Fibroblast of skin of right quadriceps (primary cell): ENCODE results near the gene KIAA1210.

Experiments used
- DNase-seq: peaks from one replicate; pipeline ENCODE4 v3.0.0-alpha.2; 2013

The KIAA1210 gene

DNA sequence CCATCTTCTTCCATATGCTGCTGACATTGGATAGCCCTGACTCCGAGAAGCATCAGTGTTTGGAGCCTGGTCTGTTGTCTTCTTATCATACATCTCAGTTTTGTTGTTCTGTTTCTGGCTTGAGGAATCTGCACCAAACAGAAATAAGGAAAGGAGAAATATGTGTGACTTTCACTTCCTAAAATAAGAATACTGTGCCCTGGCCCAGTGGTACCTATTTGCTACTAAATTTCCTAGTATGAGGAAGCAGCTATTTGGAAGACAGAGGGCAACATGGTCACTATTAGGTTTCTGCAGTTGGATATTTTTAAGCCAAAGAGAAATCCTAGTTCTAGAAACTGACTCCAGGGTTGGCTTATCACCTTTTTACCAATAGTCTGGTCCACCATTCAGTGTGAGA, 38.0 kb downstream of the KIAA1210 start:
- DNase-seq: no peak

DNA sequence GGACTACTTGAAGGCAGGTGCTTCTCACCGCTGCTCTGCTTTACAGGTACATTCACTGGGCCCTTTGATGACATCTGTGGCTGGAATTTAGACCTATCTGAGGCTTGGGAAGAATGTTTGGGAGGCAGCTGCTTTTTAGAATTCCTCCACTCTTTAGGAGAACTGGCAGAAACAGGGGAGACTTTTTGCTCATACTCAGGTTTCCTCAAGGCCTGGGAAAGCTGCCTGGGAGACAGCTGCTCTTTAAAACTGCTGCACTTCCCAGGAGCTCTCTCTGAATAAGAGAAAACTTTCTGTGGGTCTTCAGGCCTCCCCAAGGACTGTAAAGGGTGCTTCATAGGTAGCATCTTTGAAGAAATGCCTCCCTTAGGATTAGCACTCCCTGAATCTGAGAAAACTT, 40.5 kb downstream of the KIAA1210 start:
- no peak for DNase-seq

- no peak for DNase-seq
These were observed 42.8 kb downstream of the KIAA1210 start for GRCh38 chrX:119084766-119085165.

- DNase-seq: no peak
These were observed 45.3 kb downstream of the KIAA1210 start for GRCh38 chrX:119082278-119082677.

DNA sequence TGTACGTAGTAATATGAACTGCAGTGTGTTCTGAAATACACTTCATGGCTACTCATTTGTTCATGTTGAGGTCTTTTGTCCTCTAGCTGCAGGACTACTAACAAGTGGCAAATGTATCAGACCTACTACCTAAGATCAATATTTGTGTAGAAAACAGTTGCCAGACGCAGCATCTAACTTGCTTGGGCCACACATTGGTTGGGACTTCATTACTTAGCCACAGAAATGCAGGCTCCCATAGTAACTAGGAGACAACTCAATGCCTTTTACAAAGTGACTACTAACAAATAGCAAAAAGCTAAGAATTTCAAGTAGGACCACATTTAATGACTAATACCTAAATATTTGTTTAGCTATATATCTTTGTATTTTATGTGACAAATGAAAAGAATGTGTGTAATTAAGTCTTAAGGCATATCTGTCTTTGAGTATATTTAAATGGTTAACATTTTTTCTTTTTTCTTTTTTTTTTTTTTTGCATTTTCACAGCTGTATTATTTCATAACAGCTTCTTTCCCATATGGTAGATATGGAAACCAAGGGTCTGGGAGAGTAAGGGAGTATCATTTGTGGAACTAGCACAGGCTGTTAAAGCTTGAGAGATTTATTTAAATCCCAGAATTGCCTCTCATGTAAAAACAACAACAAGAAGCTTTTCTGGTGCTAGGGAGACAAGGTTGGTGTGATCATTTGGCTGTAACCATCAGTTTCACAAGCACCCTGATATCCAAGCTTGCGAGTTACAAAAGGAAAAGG, 52.2 kb downstream of the KIAA1210 start:
- DNase-seq: no peak

GRCh38 chrX:119073911-119074310, 53.7 kb downstream of the KIAA1210 start:
- DNase-seq: no peak

DNA sequence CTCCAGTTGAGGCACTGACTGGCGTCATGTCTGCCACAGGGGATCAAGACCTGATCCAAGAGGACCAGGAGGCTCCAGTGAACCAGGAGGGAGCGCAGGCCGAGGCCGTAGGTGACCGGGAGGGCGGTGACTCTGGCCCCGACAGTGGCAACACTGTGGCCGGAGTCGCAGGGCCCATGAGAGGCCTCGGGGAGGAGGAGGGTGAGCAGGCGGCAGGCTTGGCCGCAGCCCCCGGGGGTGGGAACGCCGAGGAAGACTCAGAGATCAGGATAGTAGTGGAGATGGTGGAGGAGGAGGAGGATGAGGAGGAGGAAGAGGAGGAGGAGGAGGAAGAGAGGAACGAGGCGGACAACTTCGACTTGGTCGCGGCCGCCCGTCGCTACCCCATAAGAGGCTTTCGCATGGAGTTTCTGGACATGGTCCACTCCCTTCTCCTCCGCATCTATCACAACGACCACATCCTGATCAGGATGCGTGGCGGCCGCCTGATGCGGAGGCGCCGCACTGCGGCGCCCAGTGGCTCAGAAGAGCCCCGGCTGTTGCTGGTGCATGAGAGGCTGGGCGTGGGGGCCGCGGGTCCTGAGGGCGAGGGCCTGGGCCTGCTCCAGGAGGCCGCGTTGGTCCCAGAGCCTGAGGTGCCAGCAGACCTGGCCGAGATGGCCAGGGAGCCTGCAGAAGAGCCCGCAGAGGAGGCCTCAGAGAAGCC, 54.3 kb downstream of the KIAA1210 start:
- DNase-seq: no peak

- no peak for DNase-seq
These were observed 54.9 kb downstream of the KIAA1210 start, which contains the start of gene CT47C1 for GRCh38 chrX:119072744-119073143. Gene CT47C1 (plus strand): TSS chrX:119072993. CDS start chrX:119073226, 233 bp downstream.

DNA sequence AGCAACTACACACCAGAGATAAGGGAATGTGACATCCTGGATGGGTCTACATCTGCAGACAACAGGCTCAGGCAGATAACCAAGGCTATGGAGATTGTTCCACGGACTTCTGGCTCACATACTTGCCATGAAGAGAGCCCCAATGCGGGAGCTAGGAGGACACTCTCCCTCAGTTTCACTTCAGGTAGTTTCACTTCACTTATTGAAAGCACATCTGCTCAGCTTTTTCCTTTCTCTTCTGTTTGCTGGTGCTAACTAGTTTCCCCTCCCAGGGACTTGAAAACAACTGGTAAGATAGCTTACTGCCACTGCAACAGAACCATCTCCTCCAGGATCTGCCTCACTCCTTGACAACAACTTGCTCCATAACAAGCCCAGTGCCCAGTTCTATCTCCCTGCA, 56.2 kb downstream of the KIAA1210 start:
- DNase-seq: no peak

DNA sequence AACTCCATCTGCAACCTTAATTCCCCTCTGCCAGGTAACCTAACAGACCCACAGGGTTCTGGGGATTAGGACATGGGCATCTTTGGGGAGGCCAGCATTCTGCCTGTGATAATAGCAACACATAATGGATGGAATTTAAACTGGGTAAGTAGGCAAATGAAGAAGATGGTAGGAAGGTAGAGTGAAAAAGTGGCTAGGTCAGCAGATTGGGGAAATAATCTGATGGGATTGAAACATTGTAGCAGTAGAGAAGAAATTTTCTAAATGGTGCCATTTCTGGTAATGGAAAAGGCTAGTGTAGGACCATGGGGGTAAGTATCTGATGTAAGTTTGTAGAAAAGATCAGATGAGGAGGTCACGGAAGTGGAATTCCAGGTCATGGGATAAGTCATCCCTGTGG, 57.9 kb downstream of the KIAA1210 start:
- no peak for DNase-seq

- DNase-seq: no peak
These were observed 58.5 kb downstream of the KIAA1210 start for GRCh38 chrX:119069128-119069527.

DNA sequence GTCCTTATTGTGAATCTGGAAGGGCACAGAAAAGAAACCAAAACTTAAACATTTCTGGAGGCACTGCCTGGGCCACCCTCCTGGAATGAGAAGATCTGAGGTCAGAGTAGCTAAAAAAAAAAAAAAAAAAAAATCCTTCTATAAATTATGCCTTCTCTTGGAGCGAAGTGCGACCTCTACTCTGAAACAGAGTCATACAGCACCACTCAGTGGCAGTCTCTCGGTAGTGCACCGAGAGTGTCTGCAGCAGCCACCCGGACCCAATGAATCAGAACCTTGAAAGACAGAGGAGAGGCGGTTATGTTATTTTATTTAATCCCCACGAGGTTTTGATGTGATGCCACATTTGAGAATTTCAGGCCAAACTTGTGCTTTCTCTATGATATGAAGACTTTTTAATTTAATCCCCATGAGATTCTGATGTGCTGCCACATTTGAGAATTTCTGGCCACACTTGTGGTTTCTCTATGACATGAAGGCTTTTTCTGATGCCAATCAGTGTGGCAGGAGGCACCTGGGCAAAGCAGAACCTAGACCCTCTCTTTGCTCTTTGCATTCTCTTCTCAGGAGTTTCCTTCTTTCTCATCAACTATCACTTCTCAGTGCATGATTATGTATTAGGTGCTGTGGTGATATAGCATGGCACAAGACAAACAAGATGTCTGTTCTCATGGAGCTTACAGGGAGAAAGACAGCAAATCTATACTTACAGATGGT, 60.4 kb downstream of the KIAA1210 start:
- DNase-seq: peak; percentile 24

DNA sequence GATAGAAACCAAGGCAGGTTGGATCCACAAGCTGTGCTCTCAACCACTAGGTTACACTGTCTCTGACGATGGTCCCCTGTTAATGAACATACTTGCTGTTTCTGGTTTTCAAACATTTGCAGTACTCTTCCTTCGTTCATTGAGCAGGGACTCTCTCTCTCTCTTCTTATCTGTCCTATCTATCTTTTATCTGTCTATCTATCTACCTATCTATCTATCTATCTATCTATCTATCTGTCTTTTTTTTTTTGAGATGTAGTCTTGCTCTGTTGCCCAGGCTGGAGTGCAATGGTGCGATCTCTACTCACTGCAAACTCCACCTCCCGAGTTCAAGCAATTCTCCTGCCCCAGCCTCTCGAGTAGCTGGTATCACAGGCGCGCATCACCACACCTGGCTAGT, 64.2 kb downstream of the KIAA1210 start:
- no peak for DNase-seq

DNA sequence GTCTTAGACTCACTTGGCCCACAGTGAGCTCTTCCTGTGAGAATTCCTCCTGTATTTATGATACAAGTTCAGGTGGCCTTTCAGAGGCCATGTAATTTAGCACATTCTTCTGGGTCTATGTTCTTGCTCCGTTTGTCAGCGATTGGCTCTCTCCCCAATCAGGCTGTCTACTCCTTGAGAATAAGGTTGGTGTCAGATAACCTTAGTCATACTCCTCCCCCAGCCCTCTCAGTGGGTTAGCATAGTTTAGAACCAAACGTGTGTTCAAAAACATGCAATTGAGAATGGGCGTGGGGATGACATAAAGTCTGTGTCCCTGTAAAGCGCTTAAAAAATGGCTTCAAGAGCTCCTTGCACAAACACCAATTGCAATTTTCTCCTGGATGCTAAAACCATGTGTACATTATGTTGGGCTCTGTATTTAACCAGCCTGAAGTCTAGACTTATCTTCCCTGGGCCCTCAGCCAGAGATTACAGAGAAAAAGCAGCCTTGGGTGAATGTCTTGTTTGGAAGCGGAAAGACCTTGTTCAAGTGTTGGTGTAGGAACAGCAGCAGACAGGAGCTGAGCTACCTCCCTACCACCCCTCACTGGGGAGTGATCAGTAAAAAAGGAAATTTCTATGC, 64.8 kb downstream of the KIAA1210 start:
- DNase-seq: peak; percentile 21

DNA sequence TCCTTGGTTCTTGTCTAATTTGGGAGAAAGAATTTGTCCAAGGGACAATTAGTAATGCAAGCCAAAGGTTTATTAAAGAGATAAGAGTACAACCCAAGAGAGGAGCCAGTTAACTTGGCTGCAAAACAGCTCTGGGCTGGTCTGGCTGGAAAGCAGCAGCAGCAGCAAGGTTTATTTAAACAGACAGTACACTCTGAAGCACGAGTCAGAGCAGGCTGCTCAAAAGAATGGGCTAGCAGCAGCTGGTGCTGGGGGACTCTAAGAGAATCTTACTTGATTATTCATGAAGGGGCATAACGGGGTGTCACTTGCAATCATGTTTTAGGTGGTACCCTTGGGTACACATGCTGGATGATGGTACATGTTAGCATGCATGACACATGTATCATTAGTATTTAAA, 71.9 kb downstream of the KIAA1210 start:
- DNase-seq: no peak

GRCh38 chrX:119045884-119046283, 81.7 kb downstream of the KIAA1210 start:
- DNase-seq: no peak

DNA sequence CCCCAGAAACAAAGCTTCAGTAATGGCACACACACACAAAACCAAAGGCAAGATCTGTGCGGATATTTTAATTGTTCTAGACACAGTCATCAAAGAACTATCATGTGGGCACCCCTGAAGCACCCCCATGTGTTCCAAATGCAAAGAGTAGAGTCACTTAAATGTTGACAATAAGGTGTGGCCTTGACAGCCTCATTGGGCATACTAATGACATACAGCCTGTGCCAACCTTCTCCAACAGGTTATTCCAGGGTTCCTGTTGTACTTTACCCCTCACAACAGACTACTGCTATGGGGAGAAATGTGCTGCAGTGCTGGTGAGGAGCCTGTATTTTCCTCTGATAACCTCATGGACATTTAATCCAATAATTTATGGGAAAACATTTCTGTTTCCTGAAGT, 84.6 kb downstream of the KIAA1210 start:
- no peak for DNase-seq

GRCh38 chrX:119042040-119042439, 85.6 kb downstream of the KIAA1210 start:
- DNase-seq: no peak

- DNase-seq: peak; percentile 26
These were observed 86.4 kb downstream of the KIAA1210 start for GRCh38 chrX:119041175-119041574.

GRCh38 chrX:119040432-119040831, 87.2 kb downstream of the KIAA1210 start:
- no peak for DNase-seq

DNA sequence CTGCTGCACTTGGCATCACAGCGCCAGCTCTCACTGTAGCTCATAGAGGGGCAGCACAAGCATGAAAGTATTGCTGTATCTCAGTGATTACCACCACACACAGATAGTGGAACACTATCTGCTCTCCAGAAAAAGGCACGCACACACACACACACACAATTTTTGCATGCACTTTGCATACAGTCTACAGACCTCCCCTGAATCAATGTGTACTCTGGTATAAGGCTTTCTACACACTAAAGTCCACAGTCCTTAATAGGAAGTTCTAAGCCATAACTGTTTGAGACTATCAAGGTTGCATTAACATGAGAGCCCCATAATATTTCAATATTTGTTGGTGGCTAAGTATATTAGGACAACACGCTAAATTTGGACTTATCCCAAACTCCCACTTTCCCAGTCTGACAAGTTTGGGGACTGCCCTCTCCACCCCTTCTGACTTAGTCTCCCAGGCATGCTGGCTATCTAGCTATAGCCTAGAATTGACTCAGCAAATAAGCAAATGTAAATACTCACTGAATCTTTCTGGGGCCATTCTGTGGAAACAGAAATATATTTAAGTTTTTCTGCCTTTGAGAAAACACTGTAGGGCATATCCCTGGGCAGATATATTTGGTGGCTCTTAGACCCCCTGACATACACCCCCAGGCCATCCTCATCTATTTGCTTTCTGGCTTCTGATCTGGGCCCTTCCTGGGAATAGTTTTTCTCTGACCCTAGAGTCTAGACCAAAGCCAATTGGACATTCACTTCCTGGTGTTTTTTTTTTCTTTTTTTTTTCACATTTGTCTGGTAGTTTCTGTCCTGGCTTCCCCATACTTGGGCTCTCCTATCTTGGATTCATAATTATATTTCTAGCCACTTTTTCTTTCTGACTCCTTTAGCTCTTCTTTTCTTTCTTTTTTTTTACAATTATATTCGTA, 91.2 kb downstream of the KIAA1210 start:
- no peak for DNase-seq

- DNase-seq: no peak
These were observed 96.6 kb downstream of the KIAA1210 start for GRCh38 chrX:119030990-119031389.
